ENCODE data around the gene EID2B.

The EID2B gene

GRCh38 chr19:39506944-39507714 is 25.5 kb downstream of the EID2B start:
- peak; percentile 90 for ATAC-seq
- TF ChIP-seq CSDC2 (CRISPR knock-in tag; IDR thresholded peaks at IDR 0.05) (peak; percentile 63; the same call in 1 of the 2 replicates), SNAI2 (CRISPR knock-in tag; IDR thresholded peaks at IDR 0.05) (peak; percentile 55; the same call in 1 of the 2 replicates), ZNF8 (CRISPR knock-in tag; IDR thresholded peaks at IDR 0.05) (no peak), ZNF565 (CRISPR knock-in tag; conservative IDR thresholded peaks at IDR 0.05; ENCODE audit: low read depth) (no peak), ARNTL (CRISPR knock-in tag; IDR thresholded peaks at IDR 0.05; ENCODE audit: borderline replicate concordance, low read depth) (no peak), TSHZ2 (CRISPR knock-in tag; IDR thresholded peaks at IDR 0.05) (peak; percentile 40; the same call in 1 of the 2 replicates), OSR1 (CRISPR knock-in tag; IDR thresholded peaks at IDR 0.05) (no peak)

GRCh38 chr19:39506598-39506943 is 26.1 kb downstream of the EID2B start:
- TF ChIP-seq TCF4 (CRISPR knock-in tag; IDR thresholded peaks at IDR 0.05; ENCODE audit: borderline replicate concordance), result no peak
- no peak for TF ChIP-seq CREB5 (CRISPR knock-in tag; IDR thresholded peaks at IDR 0.05; ENCODE audit: low read depth)
- no peak for TF ChIP-seq ISL1 (CRISPR knock-in tag; IDR thresholded peaks at IDR 0.05)
- TF ChIP-seq PATZ1 (CRISPR knock-in tag; IDR thresholded peaks at IDR 0.05; ENCODE audit: borderline replicate concordance), result no peak
- TF ChIP-seq ZFP3 (CRISPR knock-in tag; IDR thresholded peaks at IDR 0.05), result no peak
- TF ChIP-seq ZC3H10 (CRISPR knock-in tag; IDR thresholded peaks at IDR 0.05), result no peak
- TF ChIP-seq SNAI2 (CRISPR knock-in tag; IDR thresholded peaks at IDR 0.05), result no peak
- TF ChIP-seq GLIS3 (CRISPR knock-in tag; IDR thresholded peaks at IDR 0.05), result no peak
- no peak for TF ChIP-seq BACH2 (CRISPR knock-in tag; IDR thresholded peaks at IDR 0.05; ENCODE audit: borderline replicate concordance)
- no peak for TF ChIP-seq TOX (CRISPR knock-in tag; IDR thresholded peaks at IDR 0.05; ENCODE audit: borderline replicate concordance)
- no peak for ATAC-seq

GRCh38 chr19:39502640-39503417 is 29.8 kb downstream of the EID2B start:
- TF ChIP-seq GLIS3 (CRISPR knock-in tag; IDR thresholded peaks at IDR 0.05), result no peak
- TF ChIP-seq CSDC2 (CRISPR knock-in tag; IDR thresholded peaks at IDR 0.05), result no peak
- TF ChIP-seq ARNTL (CRISPR knock-in tag; IDR thresholded peaks at IDR 0.05; ENCODE audit: borderline replicate concordance, low read depth), result no peak
- TF ChIP-seq SNAI2 (CRISPR knock-in tag; IDR thresholded peaks at IDR 0.05), result no peak
- TF ChIP-seq ZNF8 (CRISPR knock-in tag; IDR thresholded peaks at IDR 0.05), result no peak
- TF ChIP-seq ZC3H10 (CRISPR knock-in tag; IDR thresholded peaks at IDR 0.05), result no peak
- TF ChIP-seq ZNF565 (CRISPR knock-in tag; conservative IDR thresholded peaks at IDR 0.05; ENCODE audit: low read depth), result no peak
- no peak for TF ChIP-seq PPARA (CRISPR knock-in tag; IDR thresholded peaks at IDR 0.05; ENCODE audit: borderline replicate concordance)
- no peak for TF ChIP-seq ESRRG (CRISPR knock-in tag; IDR thresholded peaks at IDR 0.05)
- no peak for TF ChIP-seq TCF4 (CRISPR knock-in tag; IDR thresholded peaks at IDR 0.05; ENCODE audit: borderline replicate concordance)
- no peak for TF ChIP-seq ZFP30 (CRISPR knock-in tag; IDR thresholded peaks at IDR 0.05)

GRCh38 chr19:39501340-39501739 is 31.3 kb downstream of the EID2B start:
- ATAC-seq, result no peak
- no peak for TF ChIP-seq ZC3H10 (CRISPR knock-in tag; IDR thresholded peaks at IDR 0.05)
- no peak for TF ChIP-seq OSR1 (CRISPR knock-in tag; IDR thresholded peaks at IDR 0.05)
- no peak for TF ChIP-seq GLIS3 (CRISPR knock-in tag; IDR thresholded peaks at IDR 0.05)
- TF ChIP-seq BACH2 (CRISPR knock-in tag; IDR thresholded peaks at IDR 0.05; ENCODE audit: borderline replicate concordance), result no peak
- TF ChIP-seq ZNF565 (CRISPR knock-in tag; conservative IDR thresholded peaks at IDR 0.05; ENCODE audit: low read depth), result no peak
- no peak for TF ChIP-seq POU6F1 (CRISPR knock-in tag; IDR thresholded peaks at IDR 0.05; ENCODE audit: borderline replicate concordance, low read depth)
- TF ChIP-seq ESRRG (CRISPR knock-in tag; IDR thresholded peaks at IDR 0.05), result no peak
- no peak for TF ChIP-seq RARB (CRISPR knock-in tag; IDR thresholded peaks at IDR 0.05)
- no peak for TF ChIP-seq CSRNP3 (CRISPR knock-in tag; IDR thresholded peaks at IDR 0.05)

More at GRCh38 chr19:39502640-39503417, 29.8 kb downstream of the EID2B start:
- peak; percentile 13; the same call in 2 of the 3 replicates for ATAC-seq
